Neural progenitor cell (in vitro differentiated cells): Measurements from ENCODE around the gene EXD3.

Experiments used
- EZH2 ChIP-seq: fragments of 200-600 bp; sonication (generic); IDR thresholded peaks from 2 replicates; pipeline ENCODE4 v1.6.1; 2017; ENCODE audit warnings: antibody characterized with exemption, mild to moderate bottlenecking, moderate library complexity
- TF ChIP-seq, protein P1 (sequence below): fragments of 200-600 bp; sonication (generic); IDR thresholded peaks from 2 replicates; pipeline ENCODE4 v1.5.1; 2017; ENCODE audit warnings: antibody characterized with exemption, mild to moderate bottlenecking

GRCh38 chr9:137383081-137383783, 39.7 kb downstream of the EXD3 start:
- TF ChIP-seq EZH2 = no peak
- TF ChIP-seq, protein P1, sequence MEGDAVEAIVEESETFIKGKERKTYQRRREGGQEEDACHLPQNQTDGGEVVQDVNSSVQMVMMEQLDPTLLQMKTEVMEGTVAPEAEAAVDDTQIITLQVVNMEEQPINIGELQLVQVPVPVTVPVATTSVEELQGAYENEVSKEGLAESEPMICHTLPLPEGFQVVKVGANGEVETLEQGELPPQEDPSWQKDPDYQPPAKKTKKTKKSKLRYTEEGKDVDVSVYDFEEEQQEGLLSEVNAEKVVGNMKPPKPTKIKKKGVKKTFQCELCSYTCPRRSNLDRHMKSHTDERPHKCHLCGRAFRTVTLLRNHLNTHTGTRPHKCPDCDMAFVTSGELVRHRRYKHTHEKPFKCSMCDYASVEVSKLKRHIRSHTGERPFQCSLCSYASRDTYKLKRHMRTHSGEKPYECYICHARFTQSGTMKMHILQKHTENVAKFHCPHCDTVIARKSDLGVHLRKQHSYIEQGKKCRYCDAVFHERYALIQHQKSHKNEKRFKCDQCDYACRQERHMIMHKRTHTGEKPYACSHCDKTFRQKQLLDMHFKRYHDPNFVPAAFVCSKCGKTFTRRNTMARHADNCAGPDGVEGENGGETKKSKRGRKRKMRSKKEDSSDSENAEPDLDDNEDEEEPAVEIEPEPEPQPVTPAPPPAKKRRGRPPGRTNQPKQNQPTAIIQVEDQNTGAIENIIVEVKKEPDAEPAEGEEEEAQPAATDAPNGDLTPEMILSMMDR = no peak
